ENCODE measurements around the gene TAB2. TPM values are rescaled to one million over a fixed set of nuclear protein-coding genes. Genes with fewer than 3 reads are reported as not detected.

TAB2 gene
- total and polyA plus RNA-seq, 2 experiments from 2014 or later = 19.8 to 59.2 TPM

GRCh38 chr6:149271348-149272340 is 45.9 kb upstream of the TAB2 start (continued):
- TF ChIP-seq REST (IDR thresholded peaks at IDR 0.05; ENCODE audit: unreplicated experiment) (no peak), JUNB (IDR thresholded peaks at IDR 0.05; ENCODE audit: unreplicated experiment) (no peak), ZNF331 (CRISPR knock-in tag; IDR thresholded peaks at IDR 0.05; ENCODE audit: low read depth) (no peak), CTCF (conservative IDR thresholded peaks at IDR 0.05; ENCODE audit: low read depth in 2 of 2) (no peak), ETS1 (IDR thresholded peaks at IDR 0.05) (no peak), STAT1 (IDR thresholded peaks at IDR 0.05; ENCODE audit: unreplicated experiment) (no peak)

GRCh38 chr6:149273318-149273717 is 44.2 kb upstream of the TAB2 start:
- Histone ChIP-seq H4K20me1 (replicated peaks; ENCODE audit: insufficient read depth) (no peaks in the 10 kb centered on the region), H3K79me2 (replicated peaks; ENCODE audit: insufficient read depth) (no peaks in the 10 kb centered on the region), H3K4me1 (ENCODE audit: insufficient read depth) (no peaks in the 10 kb centered on the region), H3F3A (replicated peaks; ENCODE audit: low read depth) (no peaks in the 10 kb centered on the region), H3K4me3 (no peak overlapping the region), H3K27me3 (ENCODE audit: insufficient read depth) (no peaks in the 10 kb centered on the region), H3K9me2 (ENCODE audit: insufficient read depth) (no peaks in the 10 kb centered on the region; the same call in 1 of the 2 replicates), H3K4me2 (no peak overlapping the region), H2AFZ (no peak overlapping the region), H3K27ac (ENCODE audit: low read depth) (no peak overlapping the region), H3K36me3 (ENCODE audit: insufficient read depth) (no peaks in the 10 kb centered on the region)
- H3K27ac Mint-ChIP-seq = no peak overlapping the region
- no peaks in the 10 kb centered on the region for H3K4me1 Mint-ChIP-seq
- H3K36me3 Mint-ChIP-seq (ENCODE audit: low read depth) = no peaks in the 10 kb centered on the region; the same call in 1 of the 3 replicates
- DNase-seq (ENCODE audit: low spot score) = no peak
- ATAC-seq = no peak
- no peaks in the 10 kb centered on the region for H3K9me3 Mint-ChIP-seq
- H3K27me3 Mint-ChIP-seq (ENCODE audit: insufficient read depth, low read depth, poor library complexity) = peaks cover 3% of the 10 kb centered on the region
- H3K4me3 Mint-ChIP-seq = no peak overlapping the region
- TF ChIP-seq EZH2phosphoT487 (IDR thresholded peaks at IDR 0.05; ENCODE audit: unreplicated experiment) (no peak), CREB1 (CRISPR knock-in tag; IDR thresholded peaks at IDR 0.05; ENCODE audit: low read depth) (no peak), ZNF462 (CRISPR knock-in tag; IDR thresholded peaks at IDR 0.05) (no peak), EZH2 (IDR thresholded peaks at IDR 0.05; ENCODE audit: low read depth, unreplicated experiment) (no peak), POLR2AphosphoS5 (IDR thresholded peaks at IDR 0.05; ENCODE audit: low read depth) (no peak), NANOG (IDR thresholded peaks at IDR 0.05; ENCODE audit: borderline replicate concordance) (no peak)
